Measurements from ENCODE around the gene PLXNA2.

Gene PLXNA2

GRCh38 chr1:208174200-208174599 lies 70.0 kb downstream of the PLXNA2 start:
- no peaks in the 10 kb centered on the region for H3K9me3 ChIP-seq (replicated peaks; ENCODE audit: low read length)
- no peaks in the 10 kb centered on the region for H3K27me3 ChIP-seq (ENCODE audit: control insufficient read depth, insufficient read depth, low read length)
- peaks cover 59% of the 10 kb centered on the region for H3K36me3 ChIP-seq (ENCODE audit: insufficient read depth, low read length)
- no peak overlapping the region for H3K4me2 ChIP-seq (ENCODE audit: low read length)
- H3K4me3 ChIP-seq (ENCODE audit: low read length): no peak overlapping the region
- H3K4me1 ChIP-seq (ENCODE audit: control insufficient read depth, insufficient read depth, low read length): peaks cover 84% of the 10 kb centered on the region
- H3K9ac ChIP-seq (ENCODE audit: low read depth, low read length): no peak overlapping the region

- peaks cover 59% of the 10 kb centered on the region for H3K36me3 ChIP-seq (ENCODE audit: insufficient read depth, low read length)
- H3K4me3 ChIP-seq (ENCODE audit: low read length): no peak overlapping the region
- H3K27me3 ChIP-seq (ENCODE audit: control insufficient read depth, insufficient read depth, low read length): no peaks in the 10 kb centered on the region
- H3K4me2 ChIP-seq (ENCODE audit: low read length): no peak overlapping the region
- peaks cover 79% of the 10 kb centered on the region for H3K4me1 ChIP-seq (ENCODE audit: control insufficient read depth, insufficient read depth, low read length)
- no peak overlapping the region for H3K9ac ChIP-seq (ENCODE audit: low read depth, low read length)
- H3K9me3 ChIP-seq (replicated peaks; ENCODE audit: low read length): no peaks in the 10 kb centered on the region
Observed at GRCh38 chr1:208173749-208174148, 70.4 kb downstream of the PLXNA2 start.

GRCh38 chr1:208172423-208173145 lies 71.6 kb downstream of the PLXNA2 start:
- H3K36me3 ChIP-seq (ENCODE audit: insufficient read depth, low read length): peaks cover 64% of the 10 kb centered on the region
- H3K9ac ChIP-seq (ENCODE audit: low read depth, low read length): no peak overlapping the region
- H3K4me3 ChIP-seq (ENCODE audit: low read length): no peak overlapping the region
- H3K4me2 ChIP-seq (ENCODE audit: low read length): no peak overlapping the region
- no peaks in the 10 kb centered on the region for H3K9me3 ChIP-seq (replicated peaks; ENCODE audit: low read length)
- peaks cover 67% of the 10 kb centered on the region for H3K4me1 ChIP-seq (ENCODE audit: control insufficient read depth, insufficient read depth, low read length)
- no peaks in the 10 kb centered on the region for H3K27me3 ChIP-seq (ENCODE audit: control insufficient read depth, insufficient read depth, low read length)

DNA sequence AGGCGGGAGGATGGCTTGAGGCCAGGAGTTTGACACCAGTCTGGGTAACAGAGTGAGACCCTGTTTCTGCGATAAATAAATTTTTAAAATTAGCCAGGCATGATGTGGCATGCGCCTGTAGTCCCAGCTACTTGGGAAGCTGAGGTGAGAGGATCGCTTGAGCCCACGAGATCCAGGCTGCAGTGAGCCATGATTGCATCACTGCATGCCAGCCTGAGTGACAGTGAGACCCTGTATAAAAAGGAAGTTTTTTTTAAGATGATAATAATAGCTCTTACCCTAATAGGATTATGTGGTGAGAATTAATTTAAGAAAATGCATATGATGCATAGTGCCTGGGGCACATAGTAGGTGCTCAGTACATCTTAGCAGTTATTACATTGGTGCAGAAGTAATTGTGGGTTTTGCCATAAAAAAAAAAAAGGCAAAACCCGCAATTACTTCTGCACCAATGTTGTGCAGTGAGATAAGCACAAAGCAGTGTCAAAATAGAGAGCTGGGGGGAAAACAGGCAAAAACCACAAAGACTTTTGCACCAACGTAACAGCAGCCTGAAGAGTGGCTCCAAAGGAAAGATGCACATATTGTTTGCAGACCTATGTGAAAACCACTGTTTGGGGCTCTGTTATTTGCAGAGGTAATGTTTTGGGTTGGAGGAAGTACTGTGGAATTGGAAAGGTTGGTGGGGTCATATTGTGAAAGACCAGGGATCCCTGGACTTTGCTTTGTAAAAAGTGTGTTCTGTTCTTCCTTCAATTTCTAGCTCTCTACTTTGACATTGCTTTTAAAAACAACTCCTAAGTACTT lies 72.4 kb downstream of the PLXNA2 start:
- Histone ChIP-seq H3K9me3 (replicated peaks; ENCODE audit: low read length) (no peaks in the 10 kb centered on the region), H3K4me3 (ENCODE audit: low read length) (no peak overlapping the region), H3K4me2 (ENCODE audit: low read length) (no peak overlapping the region), H3K27me3 (ENCODE audit: control insufficient read depth, insufficient read depth, low read length) (no peaks in the 10 kb centered on the region), H3K9ac (ENCODE audit: low read depth, low read length) (no peak overlapping the region), H3K4me1 (ENCODE audit: control insufficient read depth, insufficient read depth, low read length) (peaks cover 67% of the 10 kb centered on the region), H3K36me3 (ENCODE audit: insufficient read depth, low read length) (peaks cover 62% of the 10 kb centered on the region)

DNA sequence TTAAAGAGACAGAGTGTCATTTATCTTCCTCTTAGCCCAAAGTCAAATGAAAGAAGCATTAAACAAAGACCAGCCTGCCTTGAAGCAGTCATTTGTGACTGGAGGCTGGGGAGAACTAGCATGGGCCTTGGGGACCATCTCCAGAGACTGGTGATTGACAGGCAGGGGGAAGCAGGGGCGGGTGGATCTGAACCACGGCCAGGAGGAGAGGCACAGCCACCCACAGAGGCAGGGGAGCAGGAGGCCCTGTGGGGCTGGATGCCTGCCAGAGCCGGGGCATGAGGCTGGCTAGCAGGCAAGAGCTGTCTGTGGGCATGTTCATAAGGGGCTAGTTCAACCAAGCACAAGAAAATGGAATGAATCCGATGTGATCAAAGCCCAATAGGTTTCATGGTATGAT lies 73.9 kb downstream of the PLXNA2 start:
- H3K9ac ChIP-seq (ENCODE audit: low read depth, low read length): no peak overlapping the region
- no peaks in the 10 kb centered on the region for H3K9me3 ChIP-seq (replicated peaks; ENCODE audit: low read length)
- peaks cover 67% of the 10 kb centered on the region for H3K4me1 ChIP-seq (ENCODE audit: control insufficient read depth, insufficient read depth, low read length)
- peaks cover 54% of the 10 kb centered on the region for H3K36me3 ChIP-seq (ENCODE audit: insufficient read depth, low read length)
- H3K4me2 ChIP-seq (ENCODE audit: low read length): peak overlapping the region; percentile 10
- H3K4me3 ChIP-seq (ENCODE audit: low read length): no peak overlapping the region
- no peaks in the 10 kb centered on the region for H3K27me3 ChIP-seq (ENCODE audit: control insufficient read depth, insufficient read depth, low read length)

GRCh38 chr1:208169081-208169879 lies 74.9 kb downstream of the PLXNA2 start:
- Histone ChIP-seq H3K9me3 (replicated peaks; ENCODE audit: low read length) (no peaks in the 10 kb centered on the region), H3K9ac (ENCODE audit: low read depth, low read length) (no peak overlapping the region), H3K4me1 (ENCODE audit: control insufficient read depth, insufficient read depth, low read length) (peaks cover 63% of the 10 kb centered on the region), H3K36me3 (ENCODE audit: insufficient read depth, low read length) (peaks cover 53% of the 10 kb centered on the region), H3K4me3 (ENCODE audit: low read length) (no peak overlapping the region), H3K4me2 (ENCODE audit: low read length) (no peak overlapping the region), H3K27me3 (ENCODE audit: control insufficient read depth, insufficient read depth, low read length) (no peaks in the 10 kb centered on the region)

DNA sequence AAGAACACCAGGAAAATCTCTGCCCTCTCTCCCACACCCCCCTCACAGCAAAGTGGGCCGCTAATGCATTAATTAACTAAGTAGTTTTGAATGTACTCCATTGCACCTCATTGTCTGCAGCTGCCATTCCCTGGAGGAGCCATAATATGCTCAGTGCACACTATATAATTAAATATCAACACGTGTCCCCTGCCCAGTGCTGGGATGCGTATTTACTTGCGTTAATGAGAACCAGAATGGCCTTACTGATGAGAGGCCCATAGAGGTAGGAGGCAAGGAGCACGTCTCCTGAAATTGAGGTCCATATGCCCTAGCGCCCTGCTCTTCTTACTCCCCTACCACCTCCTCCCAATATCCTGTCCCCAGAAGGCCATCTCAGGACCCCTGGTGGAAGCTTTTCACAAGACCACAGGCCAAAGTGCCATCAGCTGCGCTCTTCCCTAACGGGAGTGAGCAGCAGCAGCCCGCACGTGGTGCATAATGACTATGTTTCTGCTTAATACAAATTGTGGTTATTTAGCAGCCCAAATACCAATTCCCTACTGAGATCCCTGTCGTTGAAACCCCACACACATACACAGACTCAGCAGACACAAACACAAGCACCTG lies 76.8 kb downstream of the PLXNA2 start:
- Histone ChIP-seq H3K4me2 (ENCODE audit: low read length) (no peak overlapping the region), H3K4me1 (ENCODE audit: control insufficient read depth, insufficient read depth, low read length) (peaks cover 60% of the 10 kb centered on the region), H3K9ac (ENCODE audit: low read depth, low read length) (no peak overlapping the region), H3K36me3 (ENCODE audit: insufficient read depth, low read length) (peaks cover 54% of the 10 kb centered on the region), H3K9me3 (replicated peaks; ENCODE audit: low read length) (no peaks in the 10 kb centered on the region), H3K4me3 (ENCODE audit: low read length) (no peak overlapping the region), H3K27me3 (ENCODE audit: control insufficient read depth, insufficient read depth, low read length) (no peaks in the 10 kb centered on the region)

DNA sequence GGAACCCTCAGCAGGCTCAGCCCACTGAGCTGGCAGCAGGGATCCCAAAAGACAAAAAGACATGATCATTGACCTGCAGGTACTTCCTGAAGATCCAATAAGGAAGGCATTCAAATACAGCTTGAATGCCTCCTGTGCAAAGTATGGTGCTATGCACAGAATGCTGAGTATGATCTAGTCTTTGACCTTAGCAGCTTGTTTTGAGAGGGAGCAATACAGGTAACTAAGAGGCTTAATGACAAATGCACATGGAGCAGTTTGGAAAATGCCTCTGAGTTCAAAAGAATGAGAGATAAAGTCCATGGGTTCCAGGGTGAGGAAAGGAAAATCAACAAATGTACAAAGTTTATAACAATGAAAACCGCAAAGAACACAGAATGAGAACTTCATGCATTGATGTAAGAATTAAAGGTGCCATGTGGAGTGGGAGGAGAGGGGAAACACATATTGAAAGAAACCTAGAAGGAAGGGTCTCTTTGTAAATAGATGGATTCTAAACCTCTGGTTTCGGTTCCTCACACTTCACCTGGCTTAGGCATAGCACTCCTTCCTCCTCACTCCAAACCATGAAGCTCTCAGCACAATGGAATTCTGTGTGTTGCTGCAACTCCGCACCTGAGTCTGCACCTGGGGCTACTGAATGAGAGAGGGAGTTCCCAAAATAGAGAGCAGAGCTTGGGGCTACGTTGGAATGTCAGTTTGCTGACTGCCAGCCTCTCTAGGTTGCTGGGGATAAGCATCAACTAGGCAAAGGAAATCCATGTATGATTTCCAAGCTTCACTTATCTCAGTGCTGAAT lies 77.6 kb downstream of the PLXNA2 start:
- no peaks in the 10 kb centered on the region for H3K27me3 ChIP-seq (ENCODE audit: control insufficient read depth, insufficient read depth, low read length)
- peaks cover 49% of the 10 kb centered on the region for H3K36me3 ChIP-seq (ENCODE audit: insufficient read depth, low read length)
- no peaks in the 10 kb centered on the region for H3K9me3 ChIP-seq (replicated peaks; ENCODE audit: low read length)
- H3K4me2 ChIP-seq (ENCODE audit: low read length): peak overlapping the region; percentile 0
- peak overlapping the region; percentile 3 for H3K9ac ChIP-seq (ENCODE audit: low read depth, low read length)
- H3K4me1 ChIP-seq (ENCODE audit: control insufficient read depth, insufficient read depth, low read length): peaks cover 62% of the 10 kb centered on the region
- H3K4me3 ChIP-seq (ENCODE audit: low read length): no peak overlapping the region

GRCh38 chr1:208165659-208166058 lies 78.5 kb downstream of the PLXNA2 start:
- peak overlapping the region; percentile 53 for H3K4me2 ChIP-seq (ENCODE audit: low read length)
- H3K4me3 ChIP-seq (ENCODE audit: low read length): no peak overlapping the region
- H3K27me3 ChIP-seq (ENCODE audit: control insufficient read depth, insufficient read depth, low read length): no peaks in the 10 kb centered on the region
- H3K4me1 ChIP-seq (ENCODE audit: control insufficient read depth, insufficient read depth, low read length): peaks cover 67% of the 10 kb centered on the region
- no peaks in the 10 kb centered on the region for H3K9me3 ChIP-seq (replicated peaks; ENCODE audit: low read length)
- peak overlapping the region; percentile 42 for H3K9ac ChIP-seq (ENCODE audit: low read depth, low read length)
- peaks cover 45% of the 10 kb centered on the region for H3K36me3 ChIP-seq (ENCODE audit: insufficient read depth, low read length)

- no peak overlapping the region for H3K4me3 ChIP-seq (ENCODE audit: low read length)
- H3K9me3 ChIP-seq (replicated peaks; ENCODE audit: low read length): no peaks in the 10 kb centered on the region
- no peak overlapping the region for H3K9ac ChIP-seq (ENCODE audit: low read depth, low read length)
- no peak overlapping the region for H3K4me2 ChIP-seq (ENCODE audit: low read length)
- peaks cover 45% of the 10 kb centered on the region for H3K36me3 ChIP-seq (ENCODE audit: insufficient read depth, low read length)
- H3K4me1 ChIP-seq (ENCODE audit: control insufficient read depth, insufficient read depth, low read length): peaks cover 67% of the 10 kb centered on the region
- no peaks in the 10 kb centered on the region for H3K27me3 ChIP-seq (ENCODE audit: control insufficient read depth, insufficient read depth, low read length)
Observed at GRCh38 chr1:208164609-208165008, 79.6 kb downstream of the PLXNA2 start.
